ENCODE measurements around the gene PODXL2. TPM values are rescaled to one million over a fixed set of nuclear protein-coding genes. Genes with fewer than 3 reads are reported as not detected.
"Not testable (repeated sequence)": the region's sequence is repeated elsewhere in the genome, so short reads cannot be mapped to it uniquely, and the experiment has no call there.

PODXL2 gene
- polyA plus RNA-seq, 3 donors: 50.7 to 61.2 (median 58.6) TPM

DNA sequence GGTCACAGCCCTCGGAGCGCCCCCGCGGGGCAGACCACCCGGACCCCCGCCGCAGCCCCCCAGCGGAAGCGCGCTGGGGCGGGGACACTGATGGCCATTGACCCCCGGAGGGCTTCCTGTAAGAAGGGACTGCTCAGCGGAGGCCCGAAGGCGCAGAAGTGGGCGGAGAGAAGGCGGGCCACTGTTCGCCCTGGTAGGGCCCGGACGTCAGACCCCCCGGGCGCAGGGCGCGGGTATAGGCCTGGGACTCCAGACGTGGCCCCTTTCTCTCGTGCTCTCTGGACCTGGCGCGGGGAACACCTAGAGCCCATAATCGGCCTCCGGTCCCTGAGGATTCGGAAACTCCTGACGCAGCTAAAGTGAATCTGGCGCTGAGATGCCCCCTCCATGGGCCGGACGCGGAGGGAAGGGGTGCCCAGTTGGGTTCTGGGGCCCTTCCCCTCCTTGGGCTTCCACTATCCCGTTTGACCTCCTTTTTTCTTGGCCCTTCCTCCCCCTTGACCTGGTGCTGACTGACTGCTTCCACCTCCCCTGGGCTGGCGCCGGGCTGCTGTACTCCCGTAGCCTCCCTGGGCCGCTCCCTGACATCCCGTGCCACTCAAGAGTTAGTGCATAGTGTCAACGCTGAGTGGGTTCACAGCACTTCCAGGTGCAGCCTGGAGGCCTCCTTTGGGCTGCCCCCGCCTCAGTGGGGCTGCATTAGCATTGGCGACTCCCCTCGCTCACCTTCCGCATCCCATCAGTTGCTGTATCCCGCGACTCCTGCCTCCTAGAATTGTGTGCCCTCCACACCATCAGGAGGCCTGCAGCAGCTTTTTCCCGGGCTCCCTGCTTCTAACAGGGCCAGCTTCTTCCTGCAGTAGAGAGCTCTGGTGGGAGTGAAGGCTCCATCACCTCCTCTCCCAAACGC lies 44.5 kb downstream of the PODXL2 start:
- no peak for DNase-seq

DNA sequence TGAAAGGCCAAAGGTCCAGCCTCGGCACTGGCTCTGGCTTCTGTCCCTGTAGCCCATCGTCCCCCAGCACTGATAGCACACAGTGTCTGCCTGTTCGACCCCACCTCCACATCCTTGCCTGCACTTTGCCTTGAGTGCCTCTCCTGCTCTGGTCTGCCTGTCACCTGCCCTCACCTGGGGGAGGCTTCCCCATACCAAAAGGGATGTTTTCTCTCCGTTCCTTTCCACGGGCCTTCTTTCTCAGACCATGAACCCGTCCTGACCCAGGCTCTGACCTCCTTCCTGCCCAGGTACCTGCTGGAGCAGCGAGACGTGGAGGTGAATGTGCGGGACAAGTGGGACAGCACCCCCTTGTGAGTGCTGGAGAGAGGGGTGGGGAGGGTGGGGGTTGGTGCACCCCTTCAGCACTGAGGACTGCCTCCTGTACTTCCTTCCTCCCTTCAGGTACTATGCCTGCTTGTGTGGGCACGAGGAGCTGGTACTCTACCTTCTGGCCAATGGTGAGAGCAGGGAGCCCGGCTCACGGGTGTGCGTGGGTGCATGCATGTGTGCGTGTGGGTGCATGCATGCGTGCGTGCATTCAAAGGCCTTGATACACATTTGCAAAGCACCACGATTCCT lies 45.2 kb downstream of the PODXL2 start:
- DNase-seq: no peak

DNA sequence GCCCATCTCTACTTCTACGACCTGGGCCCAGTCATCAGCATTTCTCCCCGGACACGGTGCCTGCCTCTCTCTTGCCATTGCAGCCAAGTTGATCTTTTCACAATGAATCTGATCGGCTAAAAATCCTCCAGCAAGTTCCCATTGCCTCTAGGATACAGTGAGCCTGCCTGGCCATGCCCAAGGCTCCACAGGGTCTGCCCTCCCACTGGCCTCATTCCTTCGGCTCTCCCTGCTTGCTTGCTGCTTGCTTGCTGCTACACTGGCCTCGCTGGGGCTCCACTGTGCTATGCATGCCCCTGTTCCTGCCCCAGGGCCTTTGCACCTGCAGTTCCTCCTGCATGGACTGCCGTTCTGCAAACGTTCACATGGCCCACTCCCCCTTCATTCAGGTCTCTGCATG lies 45.8 kb downstream of the PODXL2 start:
- no peak for DNase-seq

DNA sequence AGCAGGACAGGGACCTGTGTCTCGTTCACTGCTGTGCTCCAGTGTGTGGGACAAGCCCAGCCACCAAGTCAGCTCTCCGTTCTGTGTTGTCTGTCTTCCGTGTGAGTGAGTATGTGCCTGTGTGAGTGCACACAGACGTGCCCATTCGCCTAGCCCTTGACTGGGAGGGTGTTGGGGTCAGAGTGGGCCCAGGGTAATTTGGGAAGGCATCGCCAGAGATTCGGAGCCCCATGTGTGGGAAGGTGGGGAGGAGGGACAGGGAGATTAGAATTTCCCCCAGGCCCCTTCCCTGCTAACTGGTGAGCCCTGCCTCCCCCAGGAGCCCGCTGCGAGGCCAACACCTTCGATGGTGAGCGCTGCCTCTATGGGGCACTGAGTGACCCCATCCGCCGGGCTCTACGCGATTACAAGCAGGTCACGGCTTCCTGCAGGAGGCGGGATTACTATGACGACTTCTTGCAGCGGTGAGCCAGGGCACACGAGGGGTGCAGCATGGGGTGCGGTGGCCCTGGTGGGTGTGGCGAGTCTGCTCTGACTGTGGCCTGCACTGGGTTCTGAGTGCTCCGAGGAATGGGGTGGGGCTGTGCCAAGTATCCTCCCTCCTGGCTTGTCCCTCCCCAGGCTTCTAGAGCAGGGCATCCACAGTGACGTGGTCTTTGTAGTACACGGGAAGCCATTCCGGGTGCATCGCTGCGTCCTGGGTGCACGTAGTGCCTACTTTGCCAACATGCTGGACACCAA lies 46.8 kb downstream of the PODXL2 start:
- no peak for DNase-seq

DNA sequence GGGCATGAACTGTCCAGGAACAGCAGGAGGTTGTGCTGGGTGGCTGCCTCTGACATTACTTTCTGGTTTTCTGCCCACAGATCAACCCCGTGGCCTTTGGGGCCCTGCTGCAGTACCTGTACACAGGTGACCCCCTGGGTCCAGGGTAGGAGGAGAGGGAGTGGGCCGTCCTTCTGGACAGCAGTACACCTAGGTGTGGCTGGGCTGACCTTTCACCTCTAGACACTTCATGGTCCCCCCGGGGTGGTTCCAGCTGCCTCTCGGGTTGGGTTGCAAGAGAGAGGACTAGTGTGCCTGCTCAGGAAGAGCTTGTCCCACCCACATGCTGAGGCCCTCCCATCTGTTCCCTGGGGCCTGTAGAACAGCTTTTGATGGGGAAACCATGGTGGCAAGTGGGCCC lies 47.5 kb downstream of the PODXL2 start:
- no peak for DNase-seq

DNA sequence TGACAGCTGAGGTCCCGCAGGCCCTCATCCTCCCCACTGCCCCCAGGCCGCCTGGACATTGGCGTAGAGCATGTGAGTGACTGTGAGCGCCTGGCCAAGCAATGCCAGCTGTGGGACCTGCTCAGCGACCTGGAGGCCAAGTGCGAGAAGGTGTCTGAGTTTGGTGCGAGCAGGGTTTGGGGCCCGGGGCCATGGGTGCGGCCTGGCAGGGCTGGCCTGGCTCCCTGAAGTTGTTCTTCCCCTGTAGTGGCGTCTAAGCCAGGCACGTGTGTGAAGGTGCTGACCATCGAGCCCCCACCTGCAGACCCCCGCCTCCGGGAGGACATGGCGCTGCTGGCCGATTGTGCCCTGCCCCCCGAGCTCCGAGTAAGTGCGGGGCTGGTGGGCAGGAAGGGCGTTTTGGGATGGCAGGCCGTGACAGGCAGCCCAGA lies 48.0 kb downstream of the PODXL2 start:
- no peak for DNase-seq

DNA sequence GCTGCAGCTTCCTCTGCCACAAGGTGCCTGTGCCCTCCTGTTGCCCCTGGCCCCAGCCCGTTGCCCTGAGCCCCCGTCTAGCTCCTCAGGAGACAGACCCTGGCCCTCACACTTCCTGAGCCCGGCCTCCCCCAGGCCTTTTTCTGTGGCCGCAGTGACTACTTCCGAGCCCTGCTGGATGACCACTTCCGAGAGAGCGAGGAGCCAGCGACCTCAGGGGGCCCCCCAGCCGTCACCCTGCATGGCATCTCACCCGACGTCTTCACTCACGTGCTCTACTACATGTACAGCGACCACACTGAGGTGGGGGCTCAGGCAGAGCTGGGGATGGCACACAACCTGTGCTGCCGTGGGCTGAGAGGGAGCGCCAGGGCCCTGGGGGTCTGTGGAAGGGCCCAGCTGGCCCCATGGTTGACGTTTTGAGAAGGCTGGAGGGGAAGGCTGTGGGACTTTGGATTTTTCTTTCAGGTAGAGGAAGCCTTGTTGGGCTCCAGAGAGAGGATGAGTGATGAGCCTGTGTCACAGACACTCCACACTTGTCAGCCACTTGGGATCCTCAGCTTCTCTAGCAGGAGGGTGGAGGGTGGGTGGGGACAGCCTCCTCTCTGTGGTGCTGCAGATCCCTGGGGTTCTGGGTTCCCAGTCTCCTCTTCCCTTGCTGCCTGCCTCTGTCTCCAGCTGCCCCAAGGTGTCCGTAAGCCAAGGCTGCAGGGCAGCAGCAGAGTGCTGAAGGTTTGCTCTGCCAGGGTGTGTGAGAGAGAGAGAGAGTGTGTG lies 48.7 kb downstream of the PODXL2 start:
- no peak for DNase-seq

DNA sequence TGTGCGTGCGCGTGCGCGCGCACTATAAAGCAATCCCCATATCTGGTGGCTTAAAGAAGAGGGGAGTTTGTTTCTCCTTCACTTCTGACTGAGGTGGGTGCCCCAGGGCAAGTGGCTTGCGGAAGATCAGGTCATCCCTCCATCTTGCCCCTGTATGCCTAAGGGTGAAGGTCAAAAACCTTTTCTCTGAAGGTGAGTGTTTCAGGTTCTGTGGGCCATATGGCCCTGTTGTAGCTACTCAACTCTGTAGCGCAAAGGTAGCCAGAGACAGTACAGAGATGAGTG lies 49.3 kb downstream of the PODXL2 start:
- no peak for DNase-seq

DNA sequence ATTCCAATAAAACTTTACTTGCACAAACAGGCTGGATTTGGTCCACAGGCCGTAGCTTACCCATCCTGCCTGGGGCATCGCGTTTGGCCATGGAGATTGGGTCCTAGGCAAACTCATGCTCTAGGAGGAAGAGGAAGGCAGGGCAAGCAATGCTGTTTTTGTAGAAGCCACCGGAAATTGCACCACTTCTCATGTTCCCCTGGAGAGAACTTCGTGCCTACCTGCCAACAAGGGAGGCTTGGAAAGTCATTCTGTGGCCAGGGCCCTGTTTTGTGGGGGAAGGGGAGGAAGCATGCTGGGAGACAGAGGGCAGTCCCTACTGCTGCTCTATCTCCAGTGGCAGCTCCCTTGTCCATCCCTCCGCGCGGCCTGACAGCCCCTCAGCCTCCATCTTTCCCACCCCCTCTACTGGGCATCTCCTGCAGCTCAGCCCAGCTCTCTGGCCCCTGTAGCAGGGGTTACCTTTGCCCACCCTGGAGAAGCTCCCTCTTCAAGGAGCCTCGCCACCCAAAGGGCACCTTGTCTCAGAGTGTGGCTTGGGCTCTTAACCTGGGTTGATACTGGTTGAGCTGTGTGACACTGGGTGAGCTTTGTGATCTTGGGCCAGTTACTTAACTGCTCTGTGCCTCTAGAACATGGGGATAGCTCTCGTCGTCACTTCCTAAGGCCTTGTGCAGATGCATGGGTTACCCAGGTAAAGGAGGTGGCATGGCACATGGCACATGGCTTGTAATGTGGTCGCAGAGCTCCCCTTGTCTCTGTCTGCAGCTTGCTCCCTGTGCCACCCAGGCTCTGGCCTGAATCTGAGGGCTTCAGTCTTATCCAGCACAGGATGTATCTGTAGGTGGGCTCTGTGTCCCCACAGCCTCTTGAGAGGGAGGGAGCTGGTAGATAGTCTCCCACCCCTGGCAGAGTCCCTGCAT lies 49.9 kb downstream of the PODXL2 start:
- no peak for DNase-seq

DNA sequence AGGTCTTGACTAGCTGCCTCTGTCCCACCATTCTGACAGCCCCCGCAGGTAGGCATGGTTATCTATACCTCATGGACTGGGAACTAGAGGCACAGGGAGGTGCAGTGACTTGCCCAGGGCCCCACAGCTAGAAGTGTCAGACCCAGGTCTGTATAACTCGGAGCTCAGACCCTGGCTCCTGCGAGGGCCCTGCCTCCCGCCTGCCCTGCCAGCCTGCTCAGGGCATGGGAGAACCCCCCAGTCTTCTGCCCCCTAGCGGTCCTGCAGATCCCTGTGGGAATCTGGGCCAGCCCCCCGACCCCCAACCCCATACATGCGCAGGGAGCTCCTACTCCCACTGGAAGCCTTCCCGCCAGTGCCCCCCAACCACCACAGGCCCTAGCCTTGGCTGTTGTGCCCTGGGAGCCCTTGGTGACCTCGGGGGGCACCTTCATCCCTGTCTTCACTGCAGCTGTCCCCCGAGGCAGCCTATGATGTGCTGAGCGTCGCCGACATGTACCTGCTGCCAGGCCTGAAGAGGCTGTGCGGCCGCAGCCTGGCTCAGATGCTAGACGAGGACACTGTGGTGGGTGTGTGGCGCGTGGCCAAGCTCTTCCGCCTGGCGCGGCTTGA lies 50.7 kb downstream of the PODXL2 start:
- DNase-seq: no peak

DNA sequence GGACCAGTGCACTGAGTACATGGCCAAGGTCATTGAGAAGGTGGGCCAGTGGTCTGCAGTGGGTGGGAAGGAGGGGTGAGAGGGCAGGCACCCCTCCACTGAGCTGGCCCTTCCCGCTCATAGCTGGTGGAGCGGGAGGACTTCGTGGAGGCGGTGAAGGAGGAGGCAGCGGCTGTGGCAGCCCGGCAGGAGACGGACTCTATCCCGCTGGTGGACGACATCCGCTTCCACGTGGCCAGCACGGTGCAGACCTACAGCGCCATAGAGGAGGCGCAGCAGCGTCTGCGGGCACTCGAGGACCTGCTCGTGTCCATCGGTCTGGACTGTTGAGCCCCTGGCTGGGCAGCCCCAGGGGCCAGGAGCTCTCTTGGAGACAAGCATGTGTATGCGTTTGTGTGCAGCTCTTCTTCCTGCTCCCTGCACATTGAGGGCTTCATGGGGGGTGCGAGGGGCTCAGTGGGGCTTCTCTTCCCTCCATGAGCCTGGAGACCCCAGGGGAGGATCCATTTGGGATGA lies 51.2 kb downstream of the PODXL2 start:
- no peak for DNase-seq

DNA sequence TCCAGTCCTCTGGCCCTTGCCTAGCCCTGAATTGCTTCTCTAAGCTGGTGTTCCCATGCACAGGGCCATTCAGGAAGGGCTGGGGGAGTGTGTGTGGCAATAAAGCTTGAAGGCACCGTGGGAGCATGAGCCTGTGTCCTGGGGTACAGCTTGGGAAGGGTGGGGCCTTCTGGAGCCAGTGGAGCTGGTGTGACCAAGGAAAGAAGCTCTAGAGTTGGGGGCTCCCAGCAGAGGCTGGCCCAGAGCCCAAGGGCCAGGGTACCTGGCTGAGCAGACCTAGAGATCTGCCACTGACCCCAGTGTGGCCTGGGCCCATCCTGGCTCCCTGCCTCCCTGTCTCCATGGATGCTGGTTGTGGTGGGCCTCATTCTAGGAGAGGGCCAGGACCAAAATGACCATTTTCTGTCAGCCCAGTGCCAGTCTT lies 51.8 kb downstream of the PODXL2 start:
- DNase-seq: no peak

DNA sequence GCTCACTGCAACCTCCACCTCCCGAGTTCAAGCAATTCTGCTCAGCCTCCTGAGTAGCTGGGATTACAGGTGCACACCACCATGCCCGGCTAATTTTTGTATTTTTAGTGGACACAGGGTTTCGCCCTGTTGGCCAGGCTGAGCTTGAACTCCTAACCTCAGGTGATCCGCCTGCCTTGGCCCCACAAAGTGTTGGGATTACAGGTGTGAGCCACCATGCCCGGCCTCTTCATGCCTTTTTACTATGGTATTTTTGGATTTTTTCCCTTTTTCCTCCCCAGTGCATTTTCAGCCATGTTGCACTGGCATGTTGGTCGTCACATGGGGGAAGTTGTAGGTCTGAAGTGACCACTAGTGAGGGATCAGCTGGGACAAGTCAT lies 53.2 kb downstream of the PODXL2 start:
- not testable (repeated sequence) for DNase-seq

DNA sequence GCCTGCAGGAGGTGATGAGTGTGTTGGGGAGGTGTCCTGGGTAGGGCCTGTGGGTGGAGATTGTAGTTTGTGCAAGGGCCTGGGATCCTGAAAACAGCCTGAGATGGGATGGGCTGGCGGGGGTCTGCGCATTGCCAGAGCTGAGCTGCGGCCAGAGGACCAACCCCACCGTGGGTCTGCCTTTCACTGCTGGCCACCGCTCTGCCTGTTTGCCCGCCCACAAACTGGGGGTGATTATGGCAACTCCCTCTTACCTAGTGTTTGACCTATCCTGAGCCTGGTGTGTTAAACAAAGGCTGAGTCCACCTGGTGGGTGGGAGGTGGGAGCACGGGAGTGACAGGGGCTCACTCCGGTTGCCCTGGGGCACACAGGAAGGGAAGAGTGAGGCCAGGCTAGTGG lies 53.6 kb downstream of the PODXL2 start:
- no peak for DNase-seq

DNA sequence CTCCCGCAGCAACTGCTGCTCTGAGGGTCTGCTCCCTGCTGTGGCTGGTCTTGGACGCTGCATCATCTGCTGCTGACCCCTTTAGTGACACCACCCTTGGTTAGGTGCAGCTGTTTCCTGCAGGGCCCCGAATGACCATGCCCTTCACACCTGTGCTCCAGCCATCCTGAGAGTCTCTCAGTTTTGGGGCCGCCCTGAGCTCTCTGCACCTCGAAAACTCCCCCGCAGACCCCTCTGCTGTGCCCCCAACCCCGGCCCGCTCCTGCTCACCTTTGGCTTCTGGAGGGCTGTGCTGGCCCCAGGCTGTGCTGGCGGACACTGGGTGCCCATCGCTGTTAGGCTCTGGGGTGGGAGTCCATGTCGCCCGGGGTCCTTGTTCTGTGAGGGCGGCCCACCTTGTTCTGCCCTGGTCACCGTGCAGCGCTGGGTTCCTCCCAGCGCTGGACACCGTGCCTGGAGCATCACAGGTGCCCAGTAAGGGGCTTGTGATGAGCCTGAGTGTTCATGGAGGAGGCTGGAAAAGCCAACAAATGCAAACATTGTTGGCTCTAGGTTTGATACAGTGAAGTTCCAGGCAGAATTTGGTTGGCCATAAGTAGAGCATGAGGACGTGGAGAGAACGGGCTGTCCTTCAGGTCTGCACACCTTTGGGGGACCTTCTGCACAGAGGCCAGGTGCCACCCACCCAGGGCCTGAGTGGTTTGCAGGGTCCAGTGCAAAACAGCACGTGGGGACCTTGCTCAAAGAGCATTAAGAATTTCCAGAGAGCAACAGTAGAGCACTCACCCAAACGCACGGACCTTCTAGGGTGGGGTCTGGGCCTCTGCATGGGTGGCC lies 56.1 kb downstream of the PODXL2 start:
- DNase-seq: no peak

DNA sequence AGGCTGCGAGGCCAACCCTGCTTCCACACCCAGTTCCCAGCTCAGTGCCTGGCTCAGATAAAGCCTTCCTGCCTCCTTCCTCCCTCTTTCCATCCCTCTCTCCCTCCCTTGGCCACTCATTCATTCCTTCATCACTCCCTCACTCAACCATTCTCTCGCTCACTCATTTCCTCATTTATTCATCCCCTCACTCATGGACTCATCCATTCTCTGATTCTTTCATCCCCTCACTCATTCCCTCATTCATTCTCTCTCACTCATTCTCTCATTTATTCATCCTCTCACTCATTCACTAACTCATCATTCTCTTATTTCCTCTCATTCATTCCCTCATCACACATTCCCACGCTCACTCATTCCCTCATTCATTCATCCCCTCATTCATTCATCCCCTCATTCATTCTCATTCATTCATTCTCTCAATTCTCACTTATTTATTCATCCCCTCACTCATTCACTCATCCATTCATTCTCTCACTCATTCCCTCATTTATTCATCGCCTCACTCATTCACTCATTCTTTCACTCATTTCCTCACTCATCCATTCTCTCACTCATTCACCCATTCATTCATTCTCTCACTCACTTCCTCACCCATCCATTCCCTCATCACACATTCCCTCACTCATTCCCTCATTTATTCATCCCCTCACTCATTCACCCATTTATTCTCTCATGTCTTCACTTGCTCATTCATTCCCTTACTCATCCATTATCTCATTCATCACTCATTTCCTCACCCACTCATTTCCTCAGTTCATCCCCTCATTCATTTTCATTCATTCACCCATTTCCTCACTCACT lies 56.9 kb downstream of the PODXL2 start:
- no peak for DNase-seq

DNA sequence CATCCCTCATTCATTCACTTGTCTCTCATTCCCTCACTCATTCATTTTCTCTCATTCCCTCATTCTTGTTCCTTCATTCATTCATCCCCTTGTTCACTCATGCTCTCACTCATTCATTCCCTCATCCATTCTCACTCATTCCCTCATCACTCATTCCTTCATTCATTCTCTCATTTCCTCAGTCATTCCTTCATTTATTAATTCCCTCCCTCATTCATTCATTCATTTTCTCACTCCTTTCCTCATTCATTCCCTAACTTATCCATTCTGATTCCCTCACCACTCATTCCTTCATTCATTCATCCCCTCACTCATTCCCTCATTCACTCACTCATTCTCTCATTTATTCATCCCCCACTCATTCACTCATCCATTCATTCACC lies 57.5 kb downstream of the PODXL2 start:
- DNase-seq: no peak

DNA sequence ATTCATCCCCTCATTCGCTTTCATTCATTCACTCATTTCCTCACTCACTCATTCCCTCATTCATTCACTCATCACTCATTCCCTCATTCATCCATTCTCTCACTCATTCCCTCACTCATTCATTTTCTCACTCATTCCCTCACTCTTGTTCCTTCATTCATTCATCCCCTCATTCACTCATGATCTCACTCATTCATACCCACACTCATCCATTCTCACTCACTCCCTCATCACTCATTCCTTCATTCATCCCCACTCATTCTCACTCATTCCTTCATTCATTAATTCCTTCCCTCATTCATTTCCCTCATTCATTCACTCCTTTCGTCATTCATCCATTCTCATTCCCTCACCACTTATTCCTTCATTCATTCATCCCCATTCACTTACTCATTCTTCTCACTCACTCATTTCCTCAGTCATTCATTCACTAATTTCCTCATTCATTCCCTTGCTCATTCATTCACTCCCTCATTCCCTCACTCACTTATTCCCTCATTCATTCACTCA lies 58.3 kb downstream of the PODXL2 start:
- DNase-seq: no peak

All from renal pelvis (tissue), 4 donors.